ENCODE results near the gene GORAB. TPM values are rescaled to one million over a fixed set of nuclear protein-coding genes. Genes with fewer than 3 reads are reported as not detected.

The GORAB gene
- total and polyA plus RNA-seq, 2 of the 8 experiments (the other 6 are each of a cell fraction or from before 2014, with no cell fraction given): 4.0 to 9.6 TPM

DNA sequence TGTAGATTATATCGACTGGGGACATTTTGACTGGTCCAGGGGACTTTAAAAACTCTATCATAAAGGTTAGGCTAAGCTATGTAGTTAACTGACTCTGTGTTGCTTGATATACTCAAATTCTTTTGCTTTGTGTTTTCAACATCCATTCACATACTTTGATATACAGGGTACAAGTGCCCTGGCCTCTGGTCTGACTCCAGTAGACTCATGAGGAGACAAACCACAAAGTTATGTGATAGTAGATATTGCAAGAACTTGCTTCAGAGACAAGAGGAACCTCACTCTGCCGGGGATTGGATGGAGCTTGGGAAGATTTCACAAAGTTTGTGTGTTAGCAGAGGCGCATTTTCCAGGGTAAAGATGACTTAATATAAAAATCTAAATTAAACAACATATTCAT, 1.3 kb downstream of the GORAB start:
- Histone ChIP-seq H4K91ac (replicated peaks; ENCODE audit: insufficient read length, low read length) (no peak overlapping the region), H3K9me3 (ENCODE audit: insufficient read depth in 2 of 2, low read depth in 1 of 2, low read length in 1 of 2) (no peaks in the 10 kb centered on the region), H3K36me3 (ENCODE audit: control insufficient read depth in 2 of 4, insufficient read depth in 4 of 4, low read length in 3 of 4) (peaks cover 0 to 2% (median 0%) of the 10 kb centered on the region in 4 experiments; a peak in 1 of 8 replicates), H3K4me1 (replicated peaks in 1 of 4; ENCODE audit: control insufficient read depth in 3 of 4, insufficient read depth in 4 of 4, low read length in 3 of 4) (peaks cover 0 to 4% (median 0%) of the 10 kb centered on the region in 4 experiments; a peak in 2 of 7 replicates), H2AFZ (ENCODE audit: low read length) (no peak overlapping the region), H3K4me3 (ENCODE audit: extremely low read depth in 1 of 4, insufficient read depth in 2 of 4, low read depth in 3 of 4, low read length in 4 of 4) (peak overlapping the region in 3 of 4 experiments; percentile 57 to 91 (median 71); a peak in 5 of 8 replicates), H4K20me1 (replicated peaks in 1 of 2; ENCODE audit: control insufficient read depth in 1 of 2, insufficient read depth in 2 of 2, low read length in 2 of 2) (no peaks in the 10 kb centered on the region), H3K23me2 (ENCODE audit: low read depth, low read length) (peaks cover 11% of the 10 kb centered on the region), H2BK12ac (ENCODE audit: low read depth, low read length) (no peak overlapping the region), H4K5ac (ENCODE audit: insufficient read length, low read depth, low read length) (peak overlapping the region; percentile 9), H3K79me1 (ENCODE audit: low read depth, low read length) (no peaks in the 10 kb centered on the region; the same call in 1 of the 2 replicates), H3K23ac (ENCODE audit: insufficient read length) (no peak overlapping the region), H2BK15ac (ENCODE audit: low read length) (no peak overlapping the region), H3K56ac (replicated peaks; ENCODE audit: insufficient read length, low read depth, low read length) (no peak overlapping the region), H3K14ac (ENCODE audit: insufficient read length) (no peak overlapping the region), H3K27ac (ENCODE audit: low read depth, low read length) (no peak overlapping the region), H2BK120ac (replicated peaks; ENCODE audit: low read depth, low read length) (no peak overlapping the region), H2BK20ac (ENCODE audit: low read length) (no peak overlapping the region), H2BK5ac (ENCODE audit: low read depth, low read length) (no peak overlapping the region), H3K79me2 (ENCODE audit: control insufficient read depth in 1 of 2, insufficient read depth in 2 of 2, low read length in 2 of 2) (peaks cover 13 to 59% of the 10 kb centered on the region in 2 experiments; a peak in 3 of 4 replicates), H2AK5ac (ENCODE audit: low read depth, low read length) (no peak overlapping the region), H3K18ac (ENCODE audit: extremely low read depth, low read length) (no peak overlapping the region), H3K9ac (replicated peaks in 1 of 4; ENCODE audit: extremely low read depth in 1 of 4, low read depth in 3 of 4, low read length in 3 of 4) (no peak overlapping the region), H3K4ac (replicated peaks; ENCODE audit: insufficient read length, low read depth, low read length) (no peak overlapping the region), H3K27me3 (replicated peaks in 1 of 4; ENCODE audit: control insufficient read depth in 3 of 4, extremely low read depth in 1 of 4, insufficient read depth in 3 of 4, low read length in 3 of 4) (no peaks in the 10 kb centered on the region), H4K8ac (ENCODE audit: extremely low read depth, insufficient read depth, low read length) (no peak overlapping the region), H3K4me2 (ENCODE audit: insufficient read depth in 1 of 2, low read depth in 2 of 2, low read length in 2 of 2) (peak overlapping the region; percentile 78 to 88)
- TF ChIP-seq KDM5A (IDR thresholded peaks at IDR 0.05; ENCODE audit: low read length): no peak
- TF ChIP-seq POLR2A (IDR thresholded peaks at IDR 0.05; ENCODE audit: control extremely low read depth in 1 of 2, low read depth in 2 of 2, low read length in 2 of 2): no peak
- TF ChIP-seq SIX5 (IDR thresholded peaks at IDR 0.05; ENCODE audit: low read depth, low read length): no peak
- no peak for TF ChIP-seq JUND (IDR thresholded peaks at IDR 0.05; ENCODE audit: low read length)
- TF ChIP-seq YY1 (IDR thresholded peaks at IDR 0.05; ENCODE audit: low read depth, low read length): no peak
- no peak for TF ChIP-seq POLR2AphosphoS5 (IDR thresholded peaks at IDR 0.05; ENCODE audit: low read depth, low read length)
- no peak for TF ChIP-seq RAD21 (IDR thresholded peaks at IDR 0.05 in 1 of 2, conservative IDR thresholded peaks at IDR 0.05 in 1 of 2; ENCODE audit: low read depth in 2 of 2, low read length in 2 of 2)
- ChIA-PET CTCF (ENCODE audit: partially characterized antibody) (no interaction called here), POLR2A (ENCODE audit: partially characterized antibody) (interaction anchor here (0.6 to 1.6 kb wide), 4 partner anchors 10 to 53 kb away, joined by 3 read pairs; no protein-coding TSS in a partner anchor)
- DNase-seq (ENCODE audit: low read depth in 1 of 2, low spot score in 2 of 2) (no peak), FAIRE-seq (no peak)
- WGBS, 2 experiments (ENCODE audit: extremely low coverage in 1 of 2, insufficient coverage in 1 of 2, insufficient read length in 1 of 2, insufficient replicate concordance in 2 of 2, low coverage in 1 of 2, low lambda C conversion rate in 2 of 2, missing lambda C conversion rate in 1 of 2): 85% methylated on average over 3 of the region's 3 CpGs; no CpG with 5 or more reads in 1 of the 2 experiments

Measured in H1 (cell line).